Measurements from ENCODE around the gene TLR4. TPM values are rescaled to one million over a fixed set of nuclear protein-coding genes. Genes with fewer than 3 reads are reported as not detected.

TLR4 gene
- total and polyA plus RNA-seq, 2 of the 4 experiments (the other 2 are of a cell fraction) = under 0.01 TPM; not detected in 1

- H3K79me1 ChIP-seq (ENCODE audit: low read depth in 1 of 2, low read length in 2 of 2) = no peaks in the 10 kb centered on the region
- ATAC-seq (ENCODE audit: low read depth) = no peak
- H3K4me2 ChIP-seq (ENCODE audit: low read depth, low read length) = no peak overlapping the region
- no peak overlapping the region for H2BK120ac ChIP-seq (ENCODE audit: low read depth, low read length)
- no peak overlapping the region for H3K56ac ChIP-seq (ENCODE audit: extremely low read depth, insufficient read depth, low read length)
- no peak overlapping the region for H3K9ac ChIP-seq (ENCODE audit: low read depth, low read length)
- H4K91ac ChIP-seq (ENCODE audit: insufficient read depth, low read depth, low read length) = no peak overlapping the region
- peaks cover 7% of the 10 kb centered on the region; the same call in 1 of the 2 replicates for H3K9me3 ChIP-seq (ENCODE audit: control insufficient read depth, insufficient read depth, low read length)
- no CpG with 5 or more reads among the region's 3 CpGs for WGBS, 2 experiments (ENCODE audit: extremely low coverage in 2 of 2, insufficient read length in 1 of 2)
- TF ChIP-seq MXI1 (IDR thresholded peaks at IDR 0.05; ENCODE audit: borderline replicate concordance, low read depth, low read length) (no peak), ELK1 (IDR thresholded peaks at IDR 0.05; ENCODE audit: borderline replicate concordance, low read depth, low read length) (no peak), RAD21 (IDR thresholded peaks at IDR 0.05; ENCODE audit: low read length) (no peak), CTCF (conservative IDR thresholded peaks at IDR 0.05; ENCODE audit: low read depth, low read length) (no peak), CHD1 (IDR thresholded peaks at IDR 0.05; ENCODE audit: low read depth, low read length) (no peak), SMC3 (IDR thresholded peaks at IDR 0.05; ENCODE audit: low read depth, low read length) (no peak), MAFK (IDR thresholded peaks at IDR 0.05; ENCODE audit: low read depth, low read length) (no peak)
- CTCF ChIA-PET = no interaction called here
- no peak overlapping the region for H3K4ac ChIP-seq (ENCODE audit: low read depth, low read length)
- no peaks in the 10 kb centered on the region for H4K20me1 ChIP-seq (ENCODE audit: insufficient read depth, low read length)
- H2BK20ac ChIP-seq (ENCODE audit: low read depth, low read length) = no peak overlapping the region
- no peak overlapping the region for H3K27ac ChIP-seq (ENCODE audit: insufficient read depth, low read length)
- no peak overlapping the region for H2AFZ ChIP-seq (replicated peaks; ENCODE audit: low read length, poor library complexity)
- no peak overlapping the region for H3K4me3 ChIP-seq (ENCODE audit: insufficient read depth, low read depth, low read length)
- no peak overlapping the region for H2BK5ac ChIP-seq (ENCODE audit: low read depth, low read length, poor library complexity, severe bottlenecking)
- H4K8ac ChIP-seq (ENCODE audit: low read depth in 2 of 2, low read length in 2 of 2) = no peak overlapping the region
- H4K5ac ChIP-seq (ENCODE audit: low read depth, low read length) = no peak overlapping the region
- intact Hi-C loops (cut with micrococcal nuclease) (no loop called here), in situ Hi-C loops (cut with MboI; ENCODE audit: low sequenced_read_pairs) (loop anchor here (10.0 kb wide), 1 partner anchor 48 kb away; no protein-coding TSS in a partner anchor), dilution Hi-C loops (cut with HindIII; ENCODE audit: low sequenced_read_pairs, unreplicated experiment) (no loop called here)
- no peak overlapping the region for H3K18ac ChIP-seq (ENCODE audit: low read depth, low read length)
- H3K27me3 ChIP-seq (ENCODE audit: control insufficient read depth, insufficient read depth, low read length) = no peaks in the 10 kb centered on the region
- POLR2A ChIA-PET (ENCODE audit: unreplicated experiment) = no interaction called here
- H3K36me3 ChIP-seq (ENCODE audit: control insufficient read depth, insufficient read depth, low read length) = no peaks in the 10 kb centered on the region
- no peaks in the 10 kb centered on the region for H3K4me1 ChIP-seq (ENCODE audit: control insufficient read depth, insufficient read depth, low read length)
- no TSS peak for BruUV-seq (replicated peaks)
- no peak overlapping the region for H3K23ac ChIP-seq (ENCODE audit: low read depth, low read length)
- no peak overlapping the region for H2BK15ac ChIP-seq (ENCODE audit: low read depth, low read length)
- no peak overlapping the region for H2AK9ac ChIP-seq (replicated peaks; ENCODE audit: low read depth, low read length, poor library complexity)
- no peak overlapping the region for H2AK5ac ChIP-seq (ENCODE audit: low read depth, low read length)
- DNase-seq = no peak
- no peak overlapping the region for H3K14ac ChIP-seq (replicated peaks; ENCODE audit: low read depth, low read length)
- no peaks in the 10 kb centered on the region for H3K9me1 ChIP-seq (ENCODE audit: insufficient read depth, low read length)
Measured at GRCh38 chr9:117662651-117663050, 41.6 kb upstream of the TLR4 start.
